ENCODE measurements around the gene KSR1. TPM values are rescaled to one million over a fixed set of nuclear protein-coding genes. Genes with fewer than 3 reads are reported as not detected.
"Not testable (repeated sequence)": the region's sequence is repeated elsewhere in the genome, so short reads cannot be mapped to it uniquely, and the experiment has no call there.

Gene KSR1
- total RNA-seq, 2 experiments from 2014 or later, result 44.4 to 47.6 TPM

GRCh38 chr17:27616414-27616813 lies 160.2 kb downstream of the KSR1 start:
- no peak overlapping the region for H3K27ac Mint-ChIP-seq
- H3K9me3 Mint-ChIP-seq, result no peaks in the 10 kb centered on the region
- DNase-seq, result no peak
- CTCF ChIA-PET, result no interaction called here
- POLR2A ChIA-PET, result no interaction called here
- H3K4me1 Mint-ChIP-seq, result peaks cover 47% of the 10 kb centered on the region
- no peak overlapping the region for H3K4me3 Mint-ChIP-seq
- peaks cover 55% of the 10 kb centered on the region for H3K36me3 Mint-ChIP-seq (ENCODE audit: low read depth)
- H3K27me3 Mint-ChIP-seq, result no peaks in the 10 kb centered on the region

GRCh38 chr17:27618417-27618816 lies 162.2 kb downstream of the KSR1 start:
- no peaks in the 10 kb centered on the region for H3K27me3 Mint-ChIP-seq
- H3K36me3 Mint-ChIP-seq (ENCODE audit: low read depth), result peaks cover 57% of the 10 kb centered on the region
- no peak overlapping the region for H3K4me3 Mint-ChIP-seq

GRCh38 chr17:27620721-27621120 lies 164.5 kb downstream of the KSR1 start:
- peak overlapping the region; percentile 38 for H3K27ac Mint-ChIP-seq
- no peaks in the 10 kb centered on the region for H3K9me3 Mint-ChIP-seq
- POLR2A ChIA-PET, result no interaction called here
- peaks cover 34% of the 10 kb centered on the region for H3K4me1 Mint-ChIP-seq
- DNase-seq, result no peak
- CTCF ChIA-PET, result interaction anchor here (0.7 kb wide), 1 partner anchor 27 kb away, joined by 3 read pairs; no protein-coding TSS in a partner anchor
- H3K4me3 Mint-ChIP-seq, result no peak overlapping the region
- H3K27me3 Mint-ChIP-seq, result no peaks in the 10 kb centered on the region
- H3K36me3 Mint-ChIP-seq (ENCODE audit: low read depth), result peaks cover 54% of the 10 kb centered on the region

More at GRCh38 chr17:27618417-27618816, 162.2 kb downstream of the KSR1 start:
- POLR2A ChIA-PET, result no interaction called here
- no peak for DNase-seq
- Mint-ChIP-seq H3K9me3 (no peaks in the 10 kb centered on the region), H3K27ac (no peak overlapping the region), H3K4me1 (peaks cover 39% of the 10 kb centered on the region)
- CTCF ChIA-PET, result interaction anchor here (0.9 kb wide), 1 partner anchor 8 kb away, joined by 3 read pairs; no protein-coding TSS in a partner anchor

- DNase-seq, result no peak
- H3K27ac Mint-ChIP-seq, result no peak overlapping the region
- CTCF ChIA-PET, result no interaction called here
- H3K27me3 Mint-ChIP-seq, result no peaks in the 10 kb centered on the region
- H3K36me3 Mint-ChIP-seq (ENCODE audit: low read depth), result peaks cover 49% of the 10 kb centered on the region
- no peak overlapping the region for H3K4me3 Mint-ChIP-seq
- POLR2A ChIA-PET, result no interaction called here
- peaks cover 26% of the 10 kb centered on the region for H3K4me1 Mint-ChIP-seq
- no peaks in the 10 kb centered on the region for H3K9me3 Mint-ChIP-seq
Measured at GRCh38 chr17:27621536-27621935, 165.3 kb downstream of the KSR1 start.

- ChIA-PET POLR2A (no interaction called here), CTCF (interaction anchor here (1.6 kb wide), 1 partner anchor 11 kb away, joined by 3 read pairs; no protein-coding TSS in a partner anchor)
- Mint-ChIP-seq H3K4me1 (peaks cover 21% of the 10 kb centered on the region), H3K4me3 (no peak overlapping the region), H3K27me3 (no peaks in the 10 kb centered on the region), H3K36me3 (ENCODE audit: low read depth) (peaks cover 45% of the 10 kb centered on the region), H3K9me3 (no peaks in the 10 kb centered on the region), H3K27ac (no peak overlapping the region)
- DNase-seq, result no peak
Measured at GRCh38 chr17:27621942-27622559, 165.8 kb downstream of the KSR1 start.

- no peak for DNase-seq
- ChIA-PET POLR2A (no interaction called here), CTCF (interaction anchor here (1.6 kb wide), 1 partner anchor 10 kb away, joined by 3 read pairs; no protein-coding TSS in a partner anchor)
- Mint-ChIP-seq H3K9me3 (no peaks in the 10 kb centered on the region), H3K4me3 (no peak overlapping the region), H3K27ac (no peak overlapping the region), H3K36me3 (ENCODE audit: low read depth) (peaks cover 39% of the 10 kb centered on the region), H3K4me1 (peaks cover 19% of the 10 kb centered on the region), H3K27me3 (no peaks in the 10 kb centered on the region)
Measured at GRCh38 chr17:27622986-27623385, 166.7 kb downstream of the KSR1 start.

- H3K27me3 Mint-ChIP-seq, result no peaks in the 10 kb centered on the region
- CTCF ChIA-PET, result interaction anchor here (1.1 to 1.6 kb wide), 3 partner anchors 9 to 28 kb away, joined by 3 read pairs; no protein-coding TSS in a partner anchor
- H3K4me3 Mint-ChIP-seq, result no peak overlapping the region
- no peak for DNase-seq
- H3K27ac Mint-ChIP-seq, result no peak overlapping the region
- no peaks in the 10 kb centered on the region for H3K9me3 Mint-ChIP-seq
- POLR2A ChIA-PET, result no interaction called here
- peaks cover 25% of the 10 kb centered on the region for H3K4me1 Mint-ChIP-seq
- H3K36me3 Mint-ChIP-seq (ENCODE audit: low read depth), result peaks cover 33% of the 10 kb centered on the region
Measured at GRCh38 chr17:27623614-27624013, 167.4 kb downstream of the KSR1 start.

GRCh38 chr17:27624539-27624938 lies 168.3 kb downstream of the KSR1 start:
- peaks cover 35% of the 10 kb centered on the region for H3K36me3 Mint-ChIP-seq (ENCODE audit: low read depth)
- H3K27ac Mint-ChIP-seq, result no peak overlapping the region
- H3K9me3 Mint-ChIP-seq, result no peaks in the 10 kb centered on the region
- no peaks in the 10 kb centered on the region for H3K27me3 Mint-ChIP-seq
- CTCF ChIA-PET, result interaction anchor here (1.1 kb wide), 2 partner anchors 25 to 27 kb away, joined by 3 read pairs; no protein-coding TSS in a partner anchor
- POLR2A ChIA-PET, result no interaction called here
- peaks cover 32% of the 10 kb centered on the region for H3K4me1 Mint-ChIP-seq
- H3K4me3 Mint-ChIP-seq, result no peak overlapping the region
- no peak for DNase-seq

GRCh38 chr17:27625856-27626255 lies 169.6 kb downstream of the KSR1 start:
- H3K27ac Mint-ChIP-seq, result no peak overlapping the region
- H3K9me3 Mint-ChIP-seq, result no peaks in the 10 kb centered on the region
- DNase-seq, result no peak
- peaks cover 31% of the 10 kb centered on the region for H3K4me1 Mint-ChIP-seq
- H3K36me3 Mint-ChIP-seq (ENCODE audit: low read depth), result peaks cover 28% of the 10 kb centered on the region
- no peaks in the 10 kb centered on the region for H3K27me3 Mint-ChIP-seq
- H3K4me3 Mint-ChIP-seq, result no peak overlapping the region
- POLR2A ChIA-PET, result no interaction called here
- CTCF ChIA-PET, result no interaction called here

GRCh38 chr17:27627514-27627913 lies 171.3 kb downstream of the KSR1 start:
- Mint-ChIP-seq H3K27ac (no peak overlapping the region), H3K27me3 (no peaks in the 10 kb centered on the region), H3K36me3 (ENCODE audit: low read depth) (peaks cover 32% of the 10 kb centered on the region), H3K9me3 (no peaks in the 10 kb centered on the region), H3K4me1 (peaks cover 36% of the 10 kb centered on the region), H3K4me3 (no peak overlapping the region)
- POLR2A ChIA-PET, result no interaction called here
- no peak for DNase-seq
- CTCF ChIA-PET, result interaction anchor here (0.8 kb wide), 1 partner anchor 27 kb away, joined by 3 read pairs; no protein-coding TSS in a partner anchor

GRCh38 chr17:27628376-27628775 lies 172.1 kb downstream of the KSR1 start:
- Mint-ChIP-seq H3K27me3 (no peaks in the 10 kb centered on the region), H3K27ac (no peak overlapping the region), H3K9me3 (no peaks in the 10 kb centered on the region), H3K4me1 (peaks cover 45% of the 10 kb centered on the region), H3K4me3 (no peak overlapping the region), H3K36me3 (ENCODE audit: low read depth) (peaks cover 33% of the 10 kb centered on the region)
- ChIA-PET CTCF (interaction anchor here (0.8 kb wide), 1 partner anchor 26 kb away, joined by 3 read pairs; no protein-coding TSS in a partner anchor), POLR2A (interaction anchor here (1.0 kb wide), 1 partner anchor 21 kb away, joined by 4 read pairs; no protein-coding TSS in a partner anchor)
- DNase-seq, result no peak

- POLR2A ChIA-PET, result interaction anchor here (1.0 kb wide), 1 partner anchor 22 kb away, joined by 4 read pairs; no protein-coding TSS in a partner anchor
- DNase-seq, CTCF ChIA-PET, H3K27me3 Mint-ChIP-seq, H3K9me3 Mint-ChIP-seq, H3K4me3 Mint-ChIP-seq: not testable (repeated sequence)
- H3K4me1 Mint-ChIP-seq, result peaks cover 53% of the 10 kb centered on the region
- H3K36me3 Mint-ChIP-seq (ENCODE audit: low read depth), result peaks cover 34% of the 10 kb centered on the region
- H3K27ac Mint-ChIP-seq, result peak overlapping the region; percentile 2
Measured at GRCh38 chr17:27629260-27629659, 173.0 kb downstream of the KSR1 start.

- ChIA-PET POLR2A (interaction anchor here (0.7 to 1.8 kb wide), 3 partner anchors 10 to 337 kb away, joined by 3 to 5 read pairs (median 3); partner anchors contain the start of gene WSB1), CTCF (interaction anchor here (1.1 to 1.7 kb wide), 3 partner anchors 24 to 28 kb away, joined by 4 to 6 read pairs (median 4); no protein-coding TSS in a partner anchor)
- H3K4me1 Mint-ChIP-seq, result peaks cover 65% of the 10 kb centered on the region
- peak; percentile 60 for DNase-seq
- H3K27me3 Mint-ChIP-seq, result no peaks in the 10 kb centered on the region
- H3K9me3 Mint-ChIP-seq, result no peaks in the 10 kb centered on the region
- peak within 1 kb of the TSS; percentile 99 for H3K4me3 Mint-ChIP-seq
- peaks cover 36% of the 10 kb centered on the region for H3K36me3 Mint-ChIP-seq (ENCODE audit: low read depth)
- peak within 1 kb of the TSS; percentile 92 for H3K27ac Mint-ChIP-seq
Measured at GRCh38 chr17:27630607-27631410, 174.6 kb downstream of the KSR1 start, which contains the start of gene LGALS9. Gene LGALS9, plus strand, starts transcription at chr17:27631188. Its CDS starts 78 bp downstream, at chr17:27631266.

Measured in activated CD4-positive, alpha-beta memory T cell treated with anti-CD3 and anti-CD28 coated beads, Interleukin-2, amount 10 ng/mL, durations not matched to agents 7 days and 5 days (primary cell).